ENCODE measurements around the gene PDILT.

PDILT gene

GRCh38 chr16:20310421-20311395 lies 93.8 kb downstream of the PDILT start:
- Histone ChIP-seq H3K9me3 (ENCODE audit: insufficient read depth, low read depth, low read length) (peaks cover 3% of the 10 kb centered on the region; the same call in 1 of the 2 replicates), H3K4me1 (ENCODE audit: insufficient read depth, low read length) (no peaks in the 10 kb centered on the region), H3K27me3 (ENCODE audit: insufficient read depth, low read length) (no peaks in the 10 kb centered on the region), H3K9ac (ENCODE audit: low read depth, low read length) (no peak overlapping the region), H3K36me3 (ENCODE audit: insufficient read depth, low read length) (no peaks in the 10 kb centered on the region), H3K27ac (ENCODE audit: low read depth, low read length) (no peak overlapping the region), H3K4me3 (ENCODE audit: low read length) (no peak overlapping the region)
- WGBS: 95% methylated on average over 11 of the region's 11 CpGs

GRCh38 chr16:20309786-20310185 lies 94.8 kb downstream of the PDILT start:
- H3K9me3 ChIP-seq (ENCODE audit: insufficient read depth, low read depth, low read length): peaks cover 3% of the 10 kb centered on the region; the same call in 1 of the 2 replicates
- no peaks in the 10 kb centered on the region for H3K27me3 ChIP-seq (ENCODE audit: insufficient read depth, low read length)
- no peak overlapping the region for H3K9ac ChIP-seq (ENCODE audit: low read depth, low read length)
- no peaks in the 10 kb centered on the region for H3K4me1 ChIP-seq (ENCODE audit: insufficient read depth, low read length)
- no peak overlapping the region for H3K4me3 ChIP-seq (ENCODE audit: low read length)
- H3K36me3 ChIP-seq (ENCODE audit: insufficient read depth, low read length): no peaks in the 10 kb centered on the region
- 92% methylated on average over 6 of the region's 6 CpGs for WGBS
- H3K27ac ChIP-seq (ENCODE audit: low read depth, low read length): no peak overlapping the region
